GM13977 (cell line): ENCODE data around the gene SUSD1.

ENCODE experiments used
- DNase-seq: peaks from one replicate; pipeline ENCODE4 v3.0.0; 2012; ENCODE audit warnings: low spot score
- CTCF ChIP-seq: IDR thresholded peaks from 2 replicates; pipeline ENCODE4 v1.5.1; 2012; ENCODE audit warnings: mild to moderate bottlenecking, control low read depth; ENCODE audit not compliant: insufficient read depth; ENCODE audit errors: extremely low read depth, missing control alignments
- in situ Hi-C: fragments of 300-500 bp; cut with MboI; formaldehyde crosslinking; loops from one replicate; pipeline ENCODE4 v1.12.0; 2022; ENCODE audit warnings: low sequenced_read_pairs, low pct_unique_long_range_greater_than_20kb, mixed read lengths, inconsistent platforms; ENCODE audit not compliant: unreplicated experiment

The SUSD1 gene

GRCh38 chr9:112125951-112126388 is 49.1 kb downstream of the SUSD1 start:
- no peak for TF ChIP-seq CTCF
- in situ Hi-C loops = no loop called here
- no peak for DNase-seq

GRCh38 chr9:112124156-112124555 is 50.9 kb downstream of the SUSD1 start:
- TF ChIP-seq CTCF = no peak
- DNase-seq = no peak
- in situ Hi-C loops = no loop called here

DNA sequence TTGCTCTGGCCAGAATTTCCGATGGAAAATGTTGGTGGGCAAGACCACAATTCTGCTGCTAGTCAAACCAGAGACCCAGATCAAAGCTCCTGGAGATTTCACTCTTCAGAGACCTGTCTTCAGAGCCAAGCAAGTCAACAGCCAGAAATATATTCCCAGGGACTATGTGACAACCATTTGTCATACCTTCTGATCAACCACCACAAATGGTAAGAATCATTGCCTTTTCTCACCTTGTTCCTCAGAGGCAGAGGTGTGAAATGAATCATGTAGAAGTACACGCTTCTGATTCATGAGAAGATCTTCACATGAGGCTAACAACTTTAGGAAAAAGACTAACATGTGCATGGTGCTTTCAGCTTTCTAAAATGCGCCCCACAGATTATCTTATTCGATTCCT is 53.5 kb downstream of the SUSD1 start:
- TF ChIP-seq CTCF = no peak
- no peak for DNase-seq
- in situ Hi-C loops = no loop called here

- DNase-seq = no peak
- in situ Hi-C loops = no loop called here
- no peak for TF ChIP-seq CTCF
Measured at GRCh38 chr9:112120439-112120925, 54.6 kb downstream of the SUSD1 start.

GRCh38 chr9:112120030-112120341 is 55.1 kb downstream of the SUSD1 start:
- DNase-seq = no peak
- in situ Hi-C loops = no loop called here
- TF ChIP-seq CTCF = no peak

DNA sequence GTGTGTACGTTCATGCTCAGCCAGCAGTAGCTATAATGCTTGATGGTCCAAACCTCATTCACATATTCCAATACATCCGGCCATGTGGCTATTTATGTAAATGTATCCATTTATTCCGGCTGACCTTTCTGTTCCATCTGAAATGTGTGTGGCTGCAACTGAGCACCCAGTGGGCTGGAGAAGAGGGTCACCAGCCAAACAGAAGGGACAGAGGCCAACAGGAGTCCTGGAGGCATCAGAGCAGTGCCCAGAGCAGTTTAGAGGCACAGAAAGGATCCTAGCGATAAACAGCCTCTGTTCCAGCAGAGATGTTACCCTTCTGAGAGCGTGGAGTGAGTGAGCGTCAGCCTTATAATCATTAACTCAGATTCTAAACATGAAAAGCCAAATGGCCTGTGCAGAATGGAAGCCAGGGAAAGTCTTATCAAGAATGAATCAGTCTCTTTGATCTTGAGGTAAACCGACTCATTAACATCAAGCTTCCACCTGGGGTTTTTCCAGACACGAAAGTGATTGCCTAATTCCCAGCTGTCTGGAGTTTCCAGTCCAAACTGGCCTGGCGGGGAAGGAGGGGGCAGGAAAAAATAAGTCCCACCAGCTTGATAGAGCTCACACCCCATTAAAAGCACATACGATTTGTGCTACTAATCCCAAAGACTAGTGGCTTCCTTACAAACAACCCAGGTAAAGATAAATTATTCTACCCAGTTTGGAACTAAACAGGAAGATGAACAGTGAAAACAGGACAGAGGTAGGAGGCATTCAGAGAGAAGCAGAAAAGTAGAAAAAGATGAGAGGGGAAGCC is 55.7 kb downstream of the SUSD1 start:
- in situ Hi-C loops = no loop called here

More for the DNA sequence above, 55.7 kb downstream of the SUSD1 start:
- no peak for TF ChIP-seq CTCF
- DNase-seq = no peak
